ENCODE data around the gene JAZF1.

The JAZF1 gene

GRCh38 chr7:28205506-28205905 is 24.9 kb upstream of the JAZF1 start:
- TF ChIP-seq, protein P1, sequence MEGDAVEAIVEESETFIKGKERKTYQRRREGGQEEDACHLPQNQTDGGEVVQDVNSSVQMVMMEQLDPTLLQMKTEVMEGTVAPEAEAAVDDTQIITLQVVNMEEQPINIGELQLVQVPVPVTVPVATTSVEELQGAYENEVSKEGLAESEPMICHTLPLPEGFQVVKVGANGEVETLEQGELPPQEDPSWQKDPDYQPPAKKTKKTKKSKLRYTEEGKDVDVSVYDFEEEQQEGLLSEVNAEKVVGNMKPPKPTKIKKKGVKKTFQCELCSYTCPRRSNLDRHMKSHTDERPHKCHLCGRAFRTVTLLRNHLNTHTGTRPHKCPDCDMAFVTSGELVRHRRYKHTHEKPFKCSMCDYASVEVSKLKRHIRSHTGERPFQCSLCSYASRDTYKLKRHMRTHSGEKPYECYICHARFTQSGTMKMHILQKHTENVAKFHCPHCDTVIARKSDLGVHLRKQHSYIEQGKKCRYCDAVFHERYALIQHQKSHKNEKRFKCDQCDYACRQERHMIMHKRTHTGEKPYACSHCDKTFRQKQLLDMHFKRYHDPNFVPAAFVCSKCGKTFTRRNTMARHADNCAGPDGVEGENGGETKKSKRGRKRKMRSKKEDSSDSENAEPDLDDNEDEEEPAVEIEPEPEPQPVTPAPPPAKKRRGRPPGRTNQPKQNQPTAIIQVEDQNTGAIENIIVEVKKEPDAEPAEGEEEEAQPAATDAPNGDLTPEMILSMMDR (IDR thresholded peaks at IDR 0.05; ENCODE audit: control insufficient read depth, extremely low read depth, insufficient read depth): no peak
- no peak for DNase-seq (ENCODE audit: low read depth)
- H3K4me3 ChIP-seq (ENCODE audit: low read depth, low read length): no peak overlapping the region

DNA sequence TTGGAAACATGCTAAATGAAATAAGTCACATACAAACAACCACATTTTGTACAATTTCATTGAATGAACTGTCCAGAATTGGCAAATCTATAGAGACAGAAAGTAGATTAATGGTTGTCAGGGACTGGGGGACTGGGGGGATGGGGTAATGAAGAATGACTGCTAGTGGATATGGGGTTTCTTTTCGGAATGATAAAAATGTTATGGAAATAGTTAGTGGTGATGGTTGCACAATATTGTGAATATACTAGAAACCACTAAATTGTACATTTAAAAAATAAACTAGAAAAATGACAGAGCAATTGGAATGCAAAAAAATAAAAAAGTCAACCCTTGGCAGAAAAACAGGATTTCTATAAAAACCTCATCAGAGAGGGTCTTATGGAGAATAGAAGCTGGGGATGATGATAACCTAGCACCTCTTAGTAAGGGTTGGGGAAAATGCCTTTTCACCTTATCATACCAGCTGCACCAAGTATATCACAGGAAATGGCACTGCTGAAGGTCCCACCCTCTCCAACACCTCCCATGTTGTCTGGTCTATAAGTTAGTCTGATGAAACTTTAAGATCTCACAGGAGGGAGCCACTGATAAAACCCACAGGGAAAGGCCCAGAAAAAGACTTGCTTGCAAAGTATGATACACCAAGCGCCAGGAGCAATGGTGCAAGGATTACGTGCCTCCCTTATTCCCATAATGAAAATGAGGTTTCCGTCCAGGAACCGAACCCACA is 23.1 kb upstream of the JAZF1 start:
- no peak overlapping the region for H3K4me3 ChIP-seq (ENCODE audit: low read depth, low read length)
- TF ChIP-seq, protein P1 (IDR thresholded peaks at IDR 0.05; ENCODE audit: control insufficient read depth, extremely low read depth, insufficient read depth): no peak
- DNase-seq (ENCODE audit: low read depth): no peak

GRCh38 chr7:28202222-28202621 is 21.6 kb upstream of the JAZF1 start:
- TF ChIP-seq, protein P1 (IDR thresholded peaks at IDR 0.05; ENCODE audit: control insufficient read depth, extremely low read depth, insufficient read depth): no peak
- DNase-seq (ENCODE audit: low read depth): no peak
- no peak overlapping the region for H3K4me3 ChIP-seq (ENCODE audit: low read depth, low read length)

DNA sequence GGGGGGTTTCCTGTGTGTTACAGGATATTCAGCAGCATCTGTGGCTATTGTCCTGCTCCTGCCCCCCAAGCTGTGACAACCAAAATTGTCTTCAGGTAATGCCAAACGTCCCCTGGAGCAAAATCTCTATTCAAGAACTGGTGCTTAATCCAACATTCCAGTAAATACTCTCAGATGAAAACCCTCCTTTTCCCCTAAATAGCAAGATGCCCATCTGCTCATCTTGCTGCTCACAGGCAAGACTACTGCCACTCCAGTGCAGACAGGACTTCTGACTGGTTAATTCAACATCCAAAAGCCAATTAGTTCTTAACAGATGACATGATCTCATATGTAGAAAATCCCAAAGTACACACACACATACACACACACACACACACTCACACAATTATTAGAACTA is 20.5 kb upstream of the JAZF1 start:
- TF ChIP-seq, protein P1 (IDR thresholded peaks at IDR 0.05; ENCODE audit: control insufficient read depth, extremely low read depth, insufficient read depth): no peak
- H3K4me3 ChIP-seq (ENCODE audit: low read depth, low read length): no peak overlapping the region
- DNase-seq (ENCODE audit: low read depth): no peak

- no peak for DNase-seq (ENCODE audit: low read depth)
- TF ChIP-seq, protein P1 (IDR thresholded peaks at IDR 0.05; ENCODE audit: control insufficient read depth, extremely low read depth, insufficient read depth): no peak
- H3K4me3 ChIP-seq (ENCODE audit: low read depth, low read length): no peak overlapping the region
Measured at GRCh38 chr7:28200598-28200997, 20.0 kb upstream of the JAZF1 start.

DNA sequence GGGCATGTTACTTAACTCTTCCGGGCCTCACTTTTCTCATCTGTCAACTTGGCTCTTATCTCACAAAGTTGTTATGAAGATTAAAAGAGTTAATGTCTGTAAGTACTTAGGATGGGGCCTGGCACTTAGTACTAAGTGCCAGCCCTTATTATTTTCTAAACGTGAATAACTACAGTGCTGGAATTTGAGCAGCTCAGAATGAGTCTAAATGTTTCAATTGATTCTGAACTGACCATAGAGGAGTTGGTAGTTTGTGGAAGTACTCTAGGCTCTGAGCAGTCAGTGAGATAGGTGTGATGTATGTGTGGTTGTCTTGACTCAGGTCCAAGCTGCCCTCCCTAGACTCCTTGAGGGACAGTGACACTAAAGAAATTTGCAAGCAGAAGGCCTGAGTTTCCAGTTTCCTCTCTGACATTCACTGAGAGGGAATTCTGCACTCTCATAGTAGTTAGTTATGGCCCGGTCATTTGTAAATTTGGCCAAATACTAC is 18.5 kb upstream of the JAZF1 start:
- no peak for DNase-seq (ENCODE audit: low read depth)
- TF ChIP-seq, protein P1 (IDR thresholded peaks at IDR 0.05; ENCODE audit: control insufficient read depth, extremely low read depth, insufficient read depth): no peak
- H3K4me3 ChIP-seq (ENCODE audit: low read depth, low read length): no peak overlapping the region

All from LNCaP clone FGC (cell line).